Right lobe of liver (tissue), 4 donors: Measurements from ENCODE around the gene GRM7.

Experiments used
- CTCF ChIP-seq, 4 donors: fragments of 200-600 bp in 3 of 4; fragments of 450-650 bp in 1 of 4; IDR thresholded peaks; one replicate each; pipeline versions ENCODE4 v1.5.1 to v1.8.0; 2016 to 2022; ENCODE audit warnings: antibody characterized with exemption in 4 of 4, mild to moderate bottlenecking in 2 of 4
- POLR2A ChIP-seq: fragments of 450-650 bp; IDR thresholded peaks from one replicate; pipeline ENCODE4 v1.6.1; 2017; ENCODE audit warnings: antibody characterized with exemption, mild to moderate bottlenecking
- donor health status: DM: no; HTN: no; CAD: no.
- donor health status: DM: no; HTN: no; CAD: no.
- donor health status: DM: no; HTN: yes; CAD: no.

- TF ChIP-seq CTCF (IDR thresholded peaks at IDR 0.05) (no peak), POLR2A (no peak)
Observed at GRCh38 chr3:7265736-7266135, 404.8 kb downstream of the GRM7 start.
